ENCODE data around the gene TXLNB.

- TF ChIP-seq CTCF (IDR thresholded peaks at IDR 0.05) (no peak), POLR2A (IDR thresholded peaks at IDR 0.05) (peak in 1 of 4 donors; percentile 16)
These were observed 31.9 kb upstream of the TXLNB start for GRCh38 chr6:139323511-139324300.

All from upper lobe of left lung (tissue), 4 donors.